ENCODE data around the gene ADSS1. TPM values are rescaled to one million over a fixed set of nuclear protein-coding genes. Genes with fewer than 3 reads are reported as not detected.

The ADSS1 gene
- total and polyA plus RNA-seq, 9 donors: 2.6 to 9.8 (median 4.1) TPM

- TF ChIP-seq CTCF (IDR thresholded peaks at IDR 0.05) (no peak), EP300 (IDR thresholded peaks at IDR 0.05) (no peak), POLR2A (IDR thresholded peaks at IDR 0.05) (no peak)
- Histone ChIP-seq H3K4me3 (no peak overlapping the region), H3K4me1 (ENCODE audit: insufficient read depth) (no peaks in the 10 kb centered on the region), H3K27me3 (no peaks in the 10 kb centered on the region), H3K9me3 (no peaks in the 10 kb centered on the region), H3K36me3 (no peaks in the 10 kb centered on the region), H3K27ac (no peak overlapping the region)
- WGBS, 3 donors: 84 to 88% (median 88%) methylated on average over 29 of the region's 29 CpGs
- no peak for DNase-seq
- intact Hi-C loops (cut with DNase I): no loop called here
These were observed 17.2 kb downstream of the ADSS1 start for GRCh38 chr14:104741108-104741802.

GRCh38 chr14:104741803-104742251, 17.8 kb downstream of the ADSS1 start:
- no peaks in the 10 kb centered on the region for H3K4me1 ChIP-seq (ENCODE audit: insufficient read depth)
- TF ChIP-seq POLR2A (IDR thresholded peaks at IDR 0.05): no peak
- TF ChIP-seq CTCF (IDR thresholded peaks at IDR 0.05): no peak
- TF ChIP-seq EP300 (IDR thresholded peaks at IDR 0.05): no peak
- H3K4me3 ChIP-seq: no peak overlapping the region
- intact Hi-C loops (cut with DNase I): no loop called here
- no peak overlapping the region for H3K27ac ChIP-seq
- DNase-seq: no peak
- WGBS, 3 donors: 88 to 93% (median 90%) methylated on average over 23 of the region's 23 CpGs
- no peaks in the 10 kb centered on the region for H3K36me3 ChIP-seq
- H3K9me3 ChIP-seq: no peaks in the 10 kb centered on the region
- no peaks in the 10 kb centered on the region for H3K27me3 ChIP-seq

DNA sequence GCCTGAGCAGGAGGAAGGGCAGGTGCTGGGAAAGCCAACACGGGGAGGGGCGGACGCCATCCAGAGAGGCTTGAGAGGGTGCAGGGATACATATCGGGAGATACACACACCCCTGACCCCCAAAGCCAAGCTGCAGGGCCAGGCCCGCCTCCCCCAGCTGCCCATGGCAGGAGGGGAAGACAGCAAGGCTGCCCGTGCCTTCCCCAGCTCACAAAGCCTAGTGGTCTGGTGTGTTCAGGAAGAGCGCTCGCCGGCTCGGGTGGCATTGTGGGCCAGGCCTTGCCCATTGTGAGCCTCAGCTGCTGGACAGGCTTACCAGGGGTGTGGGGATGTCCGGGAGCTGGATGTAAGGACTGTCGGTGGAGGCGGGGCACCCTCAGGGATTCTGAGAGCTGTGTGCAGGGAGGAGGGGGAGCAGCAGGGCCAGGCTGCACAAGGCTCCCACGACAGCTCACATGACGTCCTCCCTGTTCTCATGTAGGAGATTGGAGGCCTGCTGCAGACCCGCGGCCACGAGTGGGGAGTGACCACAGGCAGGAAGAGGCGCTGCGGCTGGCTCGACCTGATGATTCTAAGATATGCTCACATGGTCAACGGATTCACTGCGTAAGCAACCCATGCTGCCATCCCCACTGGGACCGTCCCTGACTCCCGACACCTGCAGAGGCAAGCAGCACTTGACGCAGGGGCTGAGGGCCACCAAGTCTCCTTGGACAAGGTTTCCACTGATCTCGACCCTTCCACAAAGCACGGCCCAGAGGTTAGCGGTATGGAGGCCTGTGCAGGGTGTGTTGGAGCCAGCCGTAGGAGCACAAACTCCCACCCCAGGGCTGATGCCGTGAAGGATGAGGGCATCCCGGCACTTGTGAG, 18.8 kb downstream of the ADSS1 start:
- H3K27ac ChIP-seq: no peak overlapping the region
- no peak overlapping the region for H3K4me3 ChIP-seq
- intact Hi-C loops (cut with DNase I): no loop called here
- TF ChIP-seq CTCF (IDR thresholded peaks at IDR 0.05) (no peak), POLR2A (IDR thresholded peaks at IDR 0.05) (no peak), EP300 (IDR thresholded peaks at IDR 0.05) (no peak)
- no peaks in the 10 kb centered on the region for H3K4me1 ChIP-seq (ENCODE audit: insufficient read depth)
- no peaks in the 10 kb centered on the region for H3K9me3 ChIP-seq
- no peak for DNase-seq
- 88 to 90% (median 89%) methylated on average over 32 of the region's 32 CpGs for WGBS, 3 donors
- no peaks in the 10 kb centered on the region for H3K36me3 ChIP-seq
- H3K27me3 ChIP-seq: no peaks in the 10 kb centered on the region

- no peaks in the 10 kb centered on the region for H3K4me1 ChIP-seq (ENCODE audit: insufficient read depth)
- intact Hi-C loops (cut with DNase I): no loop called here
- no peaks in the 10 kb centered on the region for H3K27me3 ChIP-seq
- no peak for DNase-seq
- TF ChIP-seq CTCF (IDR thresholded peaks at IDR 0.05) (no peak), POLR2A (IDR thresholded peaks at IDR 0.05) (no peak), EP300 (IDR thresholded peaks at IDR 0.05) (no peak)
- no peak overlapping the region for H3K4me3 ChIP-seq
- no peaks in the 10 kb centered on the region for H3K9me3 ChIP-seq
- H3K36me3 ChIP-seq: no peaks in the 10 kb centered on the region
- no peak overlapping the region for H3K27ac ChIP-seq
- WGBS, 3 donors: 86 to 90% (median 89%) methylated on average over 28 of the region's 28 CpGs
These were observed 19.7 kb downstream of the ADSS1 start for GRCh38 chr14:104743461-104744380.
